Dermis blood vessel endothelial cell (primary cell): ENCODE data around the gene MEPCE. TPM values are rescaled to one million over a fixed set of nuclear protein-coding genes. Genes with fewer than 3 reads are reported as not detected.

Experiments used
- total RNA-seq: library from RNA; depleted of rRNA; stranded (reverse); fragments of >200 nt; gene quantifications from 2 replicates; pipeline ENCODE4 v1.2.3, GENCODE V29; 2014

MEPCE gene
- total RNA-seq, 1 donor from 2014 or later = 54.3 TPM

Other genes with a start within 250 kb of the MEPCE start
- not detected in 2 replicates for gene PVRIG, start 209.9 kb upstream of the MEPCE start, total RNA-seq
- not detected in 2 replicates for gene SPDYE3, start 122.1 kb upstream of the MEPCE start, total RNA-seq
- gene PILRB, start 71.7 kb upstream of the MEPCE start, total RNA-seq = 11.6 and 17.0 TPM in 2 replicates
- gene PILRA, start 56.3 kb upstream of the MEPCE start, total RNA-seq = 0.68 TPM in 1 of 2 replicates, not detected in the other
- gene ZCWPW1, start 1.1 kb upstream of the MEPCE start, total RNA-seq = 0.51 and 0.98 TPM in 2 replicates
- 19.3 and 28.1 TPM in 2 replicates for gene PPP1R35, start 6.7 kb downstream of the MEPCE start, total RNA-seq
- gene SPACDR, start 34.4 kb downstream of the MEPCE start, total RNA-seq = 0.34 and 0.93 TPM in 2 replicates
- 32.3 and 44.2 TPM in 2 replicates for gene TSC22D4, start 49.4 kb downstream of the MEPCE start, total RNA-seq
- gene NYAP1, start 54.1 kb downstream of the MEPCE start, total RNA-seq = 4.3 and 5.4 TPM in 2 replicates
- 49.5 and 62.2 TPM in 2 replicates for gene AGFG2, start 109.4 kb downstream of the MEPCE start, total RNA-seq
- not detected in 2 replicates for gene SAP25, start 144.1 kb downstream of the MEPCE start, total RNA-seq
- 12.1 and 20.3 TPM in 2 replicates for gene LRCH4, start 156.3 kb downstream of the MEPCE start, total RNA-seq
- gene FBXO24, start 156.5 kb downstream of the MEPCE start, total RNA-seq = 0.60 TPM in 1 of 2 replicates, not detected in the other
- gene PCOLCE, start 172.5 kb downstream of the MEPCE start, total RNA-seq = 0.51 and 0.56 TPM in 2 replicates
- 4.9 and 10.3 TPM in 2 replicates for gene MOSPD3, start 182.7 kb downstream of the MEPCE start, total RNA-seq
- 0.68 and 0.70 TPM in 2 replicates for gene TFR2, start 211.7 kb downstream of the MEPCE start, total RNA-seq
- not detected in 2 replicates for gene ACTL6B, start 226.6 kb downstream of the MEPCE start, total RNA-seq
- 85.4 and 154 TPM in 2 replicates for gene GNB2, start 243.9 kb downstream of the MEPCE start, total RNA-seq